ENCODE data around the gene AXL.

- TF ChIP-seq POLR2AphosphoS5 (IDR thresholded peaks at IDR 0.05; ENCODE audit: control insufficient read depth, insufficient read depth, low read depth, low read length) (no peak), NEUROD1 (IDR thresholded peaks at IDR 0.05; ENCODE audit: borderline replicate concordance, low read depth, low read length, partially characterized antibody) (no peak), SMAD1 (IDR thresholded peaks at IDR 0.05; ENCODE audit: low read depth, low read length, partially characterized antibody) (no peak), IRF2 (CRISPR knock-in tag; IDR thresholded peaks at IDR 0.05) (no peak), E2F6 (IDR thresholded peaks at IDR 0.05; ENCODE audit: borderline replicate concordance in 1 of 2, extremely low read depth in 1 of 2, insufficient read depth in 1 of 2, insufficient read length in 1 of 2, low read depth in 1 of 2, low read length in 1 of 2, poor library complexity in 1 of 2, severe bottlenecking in 1 of 2) (no peak), CCAR2 (IDR thresholded peaks at IDR 0.05; ENCODE audit: low read depth, low read length) (no peak), BCLAF1 (IDR thresholded peaks at IDR 0.05; ENCODE audit: borderline replicate concordance in 1 of 2, control insufficient read depth in 1 of 2, low read depth in 2 of 2, low read length in 1 of 2) (no peak), YY1 (IDR thresholded peaks at IDR 0.05; ENCODE audit: borderline replicate concordance in 1 of 3, control insufficient read depth in 1 of 3, extremely low read depth in 1 of 3, insufficient read depth in 3 of 3, insufficient read length in 1 of 3, insufficient replicate concordance in 2 of 3, low read depth in 1 of 3, low read length in 2 of 3) (no peak), GATA2 (CRISPR knock-in tag; IDR thresholded peaks at IDR 0.05) (no peak), KAT2B (IDR thresholded peaks at IDR 0.05; ENCODE audit: low read depth, low read length) (no peak), CHD4 (IDR thresholded peaks at IDR 0.05; ENCODE audit: insufficient read depth, insufficient replicate concordance, low read depth, low read length, poor library complexity, severe bottlenecking) (no peak), SRSF1 (IDR thresholded peaks at IDR 0.05; ENCODE audit: low read depth, low read length) (no peak), ZBTB2 (IDR thresholded peaks at IDR 0.05) (no peak)
Observed at GRCh38 chr19:41203371-41203770, 15.7 kb upstream of the AXL start.
